ENCODE measurements around the gene TALDO1. TPM values are rescaled to one million over a fixed set of nuclear protein-coding genes. Genes with fewer than 3 reads are reported as not detected.

The TALDO1 gene
- total RNA-seq, 4 donors from 2014 or later: 203 to 323 (median 241) TPM

DNA sequence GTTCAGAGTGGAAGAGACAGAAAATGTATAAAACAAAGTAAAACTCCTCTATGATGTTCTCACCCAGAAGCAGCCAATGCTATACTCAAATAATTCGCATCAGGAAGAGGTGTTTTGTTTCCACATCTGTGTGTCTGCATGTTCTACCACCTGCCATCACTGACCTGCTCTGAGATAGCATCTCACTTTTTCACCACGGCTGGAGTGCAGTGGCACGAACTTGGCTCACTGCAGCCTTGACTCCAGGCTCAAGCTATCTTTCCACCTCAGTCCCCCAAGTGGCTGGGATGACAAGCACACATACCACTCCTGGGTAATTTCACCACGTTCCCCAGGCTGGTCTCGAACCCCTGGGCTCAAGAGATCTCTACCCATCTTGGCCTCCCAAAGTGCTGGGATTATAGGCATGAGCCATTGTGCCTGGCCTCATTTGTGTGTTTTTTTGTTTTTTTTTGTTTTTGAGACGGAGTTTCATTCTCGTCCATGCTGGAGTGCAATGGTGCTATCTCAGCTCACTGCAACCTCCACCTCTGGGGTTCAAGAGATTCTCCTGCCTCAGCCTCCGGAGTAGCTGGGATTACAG is 14.4 kb downstream of the TALDO1 start:
- Histone ChIP-seq H3K36me3 (peaks cover 7 to 100% (median 33%) of the 10 kb centered on the region in 3 donors), H3K9me3 (no peaks in the 10 kb centered on the region), H3K4me1 (peaks cover 0 to 10% (median 4%) of the 10 kb centered on the region in 4 donors), H3K27ac (no peak overlapping the region), H3K4me3 (no peak overlapping the region), H3K27me3 (no peaks in the 10 kb centered on the region)
- WGBS, 2 donors: 76 to 84% methylated on average over 8 of the region's 8 CpGs
- TF ChIP-seq, protein P1, sequence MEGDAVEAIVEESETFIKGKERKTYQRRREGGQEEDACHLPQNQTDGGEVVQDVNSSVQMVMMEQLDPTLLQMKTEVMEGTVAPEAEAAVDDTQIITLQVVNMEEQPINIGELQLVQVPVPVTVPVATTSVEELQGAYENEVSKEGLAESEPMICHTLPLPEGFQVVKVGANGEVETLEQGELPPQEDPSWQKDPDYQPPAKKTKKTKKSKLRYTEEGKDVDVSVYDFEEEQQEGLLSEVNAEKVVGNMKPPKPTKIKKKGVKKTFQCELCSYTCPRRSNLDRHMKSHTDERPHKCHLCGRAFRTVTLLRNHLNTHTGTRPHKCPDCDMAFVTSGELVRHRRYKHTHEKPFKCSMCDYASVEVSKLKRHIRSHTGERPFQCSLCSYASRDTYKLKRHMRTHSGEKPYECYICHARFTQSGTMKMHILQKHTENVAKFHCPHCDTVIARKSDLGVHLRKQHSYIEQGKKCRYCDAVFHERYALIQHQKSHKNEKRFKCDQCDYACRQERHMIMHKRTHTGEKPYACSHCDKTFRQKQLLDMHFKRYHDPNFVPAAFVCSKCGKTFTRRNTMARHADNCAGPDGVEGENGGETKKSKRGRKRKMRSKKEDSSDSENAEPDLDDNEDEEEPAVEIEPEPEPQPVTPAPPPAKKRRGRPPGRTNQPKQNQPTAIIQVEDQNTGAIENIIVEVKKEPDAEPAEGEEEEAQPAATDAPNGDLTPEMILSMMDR (IDR thresholded peaks at IDR 0.05): no peak
- TF ChIP-seq EP300 (IDR thresholded peaks at IDR 0.05): no peak
- TF ChIP-seq POLR2A (IDR thresholded peaks at IDR 0.05): no peak
- DNase-seq (ENCODE audit: low spot score in 2 of 2): no peak

DNA sequence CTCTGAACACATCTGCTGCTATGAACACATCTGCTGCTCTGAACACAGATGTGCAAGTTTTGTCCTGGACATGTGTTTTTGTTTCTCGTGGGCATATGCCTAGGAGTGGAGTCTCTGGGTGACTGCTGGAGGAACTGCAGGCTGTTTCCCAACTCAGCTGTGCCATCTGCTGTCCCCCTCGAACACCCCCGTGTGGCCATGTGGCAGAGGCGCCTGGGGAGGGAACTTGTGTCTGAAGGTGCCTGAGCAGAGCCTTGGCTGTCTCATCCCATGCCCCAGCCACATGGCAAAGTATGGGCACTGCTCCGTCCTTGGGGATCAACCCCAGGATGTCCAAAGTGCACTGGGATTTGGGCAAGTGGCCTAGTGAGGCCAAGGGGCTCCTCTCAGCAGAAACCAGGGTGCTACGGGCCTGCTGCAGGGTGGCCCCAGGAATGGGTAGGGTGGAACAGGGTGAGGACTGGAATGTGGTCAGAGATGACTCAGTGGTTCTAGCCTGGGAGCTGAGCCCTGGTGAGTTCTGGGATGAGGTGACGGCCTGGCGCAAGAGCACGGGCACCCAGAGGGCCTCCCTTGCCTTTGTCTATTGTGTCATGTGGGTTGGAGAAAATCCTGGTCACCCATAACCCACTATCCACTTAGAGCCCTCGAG is 15.3 kb downstream of the TALDO1 start:
- Histone ChIP-seq H3K4me3 (no peak overlapping the region), H3K27ac (peak overlapping the region in 3 of 4 donors; percentile 32 to 74 (median 58)), H3K36me3 (peaks cover 7 to 100% (median 33%) of the 10 kb centered on the region in 3 donors), H3K4me1 (peaks cover 0 to 10% (median 4%) of the 10 kb centered on the region in 4 donors), H3K9me3 (no peaks in the 10 kb centered on the region), H3K27me3 (no peaks in the 10 kb centered on the region)
- TF ChIP-seq, protein P1 (IDR thresholded peaks at IDR 0.05): peak in 1 of 5 experiments; percentile 39
- TF ChIP-seq POLR2A (IDR thresholded peaks at IDR 0.05): no peak
- TF ChIP-seq EP300 (IDR thresholded peaks at IDR 0.05): no peak
- WGBS, 2 donors: 38 to 46% methylated on average over 8 to 10 of the region's 10 CpGs
- no peak for DNase-seq (ENCODE audit: low spot score in 2 of 2)

DNA sequence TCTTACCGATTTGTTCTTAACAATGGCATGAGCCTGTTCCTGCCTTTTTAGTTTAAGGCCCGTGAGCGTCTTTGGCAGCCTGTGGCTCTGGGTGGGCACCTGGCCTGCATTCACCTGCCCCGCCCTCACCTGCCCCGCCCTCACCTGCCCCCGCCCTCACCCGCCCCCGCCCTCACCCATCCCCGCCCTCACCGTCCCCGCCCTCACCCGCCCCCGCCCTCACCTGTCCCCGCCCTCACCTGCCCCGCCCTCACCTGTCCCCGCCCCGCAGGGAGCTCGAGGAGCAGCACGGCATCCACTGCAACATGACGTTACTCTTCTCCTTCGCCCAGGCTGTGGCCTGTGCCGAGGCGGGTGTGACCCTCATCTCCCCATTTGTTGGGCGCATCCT is 15.8 kb downstream of the TALDO1 start:
- DNase-seq (ENCODE audit: low spot score in 2 of 2): no peak
- 56 to 61% methylated on average over 21 to 23 of the region's 24 CpGs for whole genome bisulfite sequencing, 2 donors
- H3K4me1 ChIP-seq: peaks cover 0 to 10% (median 4%) of the 10 kb centered on the region in 4 donors
- TF ChIP-seq, protein P1 (IDR thresholded peaks at IDR 0.05): no peak
- no peak for TF ChIP-seq EP300 (IDR thresholded peaks at IDR 0.05)
- TF ChIP-seq POLR2A (IDR thresholded peaks at IDR 0.05): no peak
- H3K36me3 ChIP-seq: peaks cover 7 to 100% (median 33%) of the 10 kb centered on the region in 3 donors
- no peaks in the 10 kb centered on the region for H3K9me3 ChIP-seq
- no peak overlapping the region for H3K4me3 ChIP-seq
- H3K27ac ChIP-seq: peak overlapping the region in 3 of 4 donors; percentile 32 to 74 (median 58)
- no peaks in the 10 kb centered on the region for H3K27me3 ChIP-seq

DNA sequence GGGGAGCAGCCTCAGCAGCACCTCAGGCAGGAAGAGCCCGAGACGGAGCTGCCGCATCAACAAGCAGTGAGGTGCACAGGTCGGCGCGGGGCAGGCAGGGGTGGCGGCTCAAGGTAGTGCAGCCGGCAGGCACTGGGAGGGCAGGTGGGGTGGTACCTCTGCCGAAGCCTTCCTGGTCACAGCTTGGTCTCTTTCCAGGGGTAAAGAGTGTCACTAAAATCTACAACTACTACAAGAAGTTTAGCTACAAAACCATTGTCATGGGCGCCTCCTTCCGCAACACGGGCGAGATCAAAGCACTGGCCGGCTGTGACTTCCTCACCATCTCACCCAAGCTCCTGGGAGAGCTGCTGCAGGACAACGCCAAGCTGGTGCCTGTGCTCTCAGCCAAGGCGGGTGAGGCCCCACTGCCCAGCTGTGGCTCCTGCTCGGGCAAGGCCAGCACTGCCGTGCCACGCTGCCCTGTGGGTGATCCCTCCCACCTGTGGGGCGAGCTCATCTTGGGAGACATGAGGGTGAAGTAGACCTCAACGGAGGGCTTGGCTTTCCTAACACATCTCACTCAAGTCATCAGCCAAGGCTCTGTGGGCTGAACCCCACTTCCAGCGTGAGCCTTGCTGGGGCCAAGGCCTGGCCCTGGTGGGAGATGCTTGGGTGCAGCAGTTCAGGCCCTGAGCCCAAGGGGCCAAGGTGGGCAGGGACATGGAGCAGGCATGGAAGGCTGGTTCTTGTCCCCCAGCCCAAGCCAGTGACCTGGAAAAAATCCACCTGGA is 16.5 kb downstream of the TALDO1 start:
- Histone ChIP-seq H3K4me3 (no peak overlapping the region), H3K9me3 (no peaks in the 10 kb centered on the region), H3K27me3 (no peaks in the 10 kb centered on the region), H3K27ac (peak overlapping the region in 1 of 4 donors; percentile 2), H3K4me1 (peaks cover 0 to 10% (median 4%) of the 10 kb centered on the region in 4 donors), H3K36me3 (peaks cover 7 to 100% (median 31%) of the 10 kb centered on the region in 3 donors)
- no peak for DNase-seq (ENCODE audit: low spot score in 2 of 2)
- TF ChIP-seq POLR2A (IDR thresholded peaks at IDR 0.05) (no peak), EP300 (IDR thresholded peaks at IDR 0.05) (no peak)
- TF ChIP-seq, protein P1 (IDR thresholded peaks at IDR 0.05): no peak
- 89 to 90% methylated on average over 19 to 22 of the region's 22 CpGs for WGBS, 2 donors
